SK-N-SH treated with all-trans-retinoic acid at 6 μM for 48 hours (cell line): ENCODE measurements around the gene FAM53A.

Experiments
- ATAC-seq: fragments of 200-7000 bp; cut with Tn5 transposase; 3 replicates; pipeline ENCODE4 v1.9.1; 2020; ENCODE audit warnings: mild to moderate bottlenecking, moderate library complexity
- BACH2 ChIP-seq: fragments of 250-450 bp; sonication (Bioruptor Pico); IDR thresholded peaks from 2 replicates; pipeline ENCODE4 v1.9.0; 2021; ENCODE audit warnings: mild to moderate bottlenecking, borderline replicate concordance
- CSDC2 ChIP-seq: fragments of 250-450 bp; sonication (Bioruptor Pico); IDR thresholded peaks from 2 replicates; pipeline ENCODE4 v1.5.0; 2020; ENCODE audit warnings: mild to moderate bottlenecking, moderate library complexity
- CSRNP3 ChIP-seq: fragments of 250-450 bp; sonication (Bioruptor Pico); IDR thresholded peaks from 2 replicates; pipeline ENCODE4 v1.5.1; 2021; ENCODE audit warnings: mild to moderate bottlenecking, moderate library complexity
- ESRRG ChIP-seq: fragments of 250-450 bp; sonication (Bioruptor Pico); IDR thresholded peaks from 2 replicates; pipeline ENCODE4 v1.6.1; 2021; ENCODE audit warnings: mild to moderate bottlenecking
- GLIS3 ChIP-seq: fragments of 250-450 bp; sonication (Bioruptor Pico); IDR thresholded peaks from 2 replicates; pipeline ENCODE4 v1.5.0; 2020; ENCODE audit warnings: mild to moderate bottlenecking, moderate library complexity
- ISL1 ChIP-seq: fragments of 250-450 bp; sonication (Bioruptor Pico); IDR thresholded peaks from 2 replicates; pipeline ENCODE4 v2.1.2; 2022; ENCODE audit warnings: mild to moderate bottlenecking, moderate library complexity
- OSR1 ChIP-seq: fragments of 250-450 bp; sonication (Bioruptor Pico); IDR thresholded peaks from 2 replicates; pipeline ENCODE4 v1.8.0; 2022; ENCODE audit warnings: moderate library complexity, mild to moderate bottlenecking, inconsistent platforms
- POU6F1 ChIP-seq: fragments of 250-450 bp; sonication (Bioruptor Pico); IDR thresholded peaks from 2 replicates; pipeline ENCODE4 v1.8.0; 2021; ENCODE audit warnings: low read depth, mild to moderate bottlenecking, moderate library complexity, borderline replicate concordance
- PPARA ChIP-seq: fragments of 250-450 bp; sonication (Bioruptor Pico); IDR thresholded peaks from 2 replicates; pipeline ENCODE4 v1.5.0; 2020; ENCODE audit warnings: mild to moderate bottlenecking, borderline replicate concordance
- RARB ChIP-seq: fragments of 250-450 bp; sonication (Bioruptor Pico); IDR thresholded peaks from 2 replicates; pipeline ENCODE4 v1.8.0; 2021; ENCODE audit warnings: mild to moderate bottlenecking, moderate library complexity
- SNAI2 ChIP-seq: fragments of 250-450 bp; sonication (Bioruptor Pico); IDR thresholded peaks from 2 replicates; pipeline ENCODE4 v1.5.0; 2020; ENCODE audit warnings: mild to moderate bottlenecking, moderate library complexity
- TOX ChIP-seq: fragments of 250-450 bp; sonication (Bioruptor Pico); IDR thresholded peaks from 2 replicates; pipeline ENCODE4 v1.8.0; 2021; ENCODE audit warnings: mild to moderate bottlenecking, moderate library complexity, borderline replicate concordance
- ZC3H10 ChIP-seq: fragments of 250-450 bp; sonication (Bioruptor Pico); IDR thresholded peaks from 2 replicates; pipeline ENCODE4 v1.5.1; 2021; ENCODE audit warnings: mild to moderate bottlenecking, moderate library complexity
- ZFP3 ChIP-seq: fragments of 250-450 bp; sonication (Bioruptor Pico); IDR thresholded peaks from 2 replicates; pipeline ENCODE4 v1.5.0; 2020; ENCODE audit warnings: mild to moderate bottlenecking, moderate library complexity
- ZFP30 ChIP-seq: fragments of 450-650 bp; formaldehyde crosslinking; IDR thresholded peaks from 2 replicates; pipeline ENCODE4 v1.5.0; 2022; ENCODE audit warnings: mild to moderate bottlenecking, moderate library complexity
- ZNF565 ChIP-seq: fragments of 450-650 bp; formaldehyde crosslinking; conservative IDR thresholded peaks from 2 replicates; pipeline ENCODE4 v1.5.0; 2020; ENCODE audit warnings: low read depth, mild to moderate bottlenecking, moderate library complexity
- ZNF70 ChIP-seq: fragments of 450-650 bp; formaldehyde crosslinking; IDR thresholded peaks from 2 replicates; pipeline ENCODE4 v1.5.0; 2020; ENCODE audit warnings: mild to moderate bottlenecking, moderate library complexity
- ZNF8 ChIP-seq: fragments of 450-650 bp; formaldehyde crosslinking; IDR thresholded peaks from 2 replicates; pipeline ENCODE4 v1.5.0; 2020; ENCODE audit warnings: mild to moderate bottlenecking, moderate library complexity
- TF ChIP-seq, protein P1 (sequence below): fragments of 250-450 bp; sonication (Bioruptor Pico); IDR thresholded peaks from 2 replicates; pipeline ENCODE4 v1.5.1; 2020; ENCODE audit warnings: low read depth, mild to moderate bottlenecking, moderate library complexity
- TF ChIP-seq, protein P2 (sequence below): fragments of 250-450 bp; sonication (Bioruptor Pico); IDR thresholded peaks from 2 replicates; pipeline ENCODE4 v1.5.0; 2020; ENCODE audit warnings: mild to moderate bottlenecking, moderate library complexity
- TF ChIP-seq, protein P3 (sequence below): fragments of 250-450 bp; sonication (Bioruptor Pico); IDR thresholded peaks from 2 replicates; pipeline ENCODE4 v1.8.0; 2020; ENCODE audit warnings: mild to moderate bottlenecking, moderate library complexity, borderline replicate concordance

FAM53A gene

DNA sequence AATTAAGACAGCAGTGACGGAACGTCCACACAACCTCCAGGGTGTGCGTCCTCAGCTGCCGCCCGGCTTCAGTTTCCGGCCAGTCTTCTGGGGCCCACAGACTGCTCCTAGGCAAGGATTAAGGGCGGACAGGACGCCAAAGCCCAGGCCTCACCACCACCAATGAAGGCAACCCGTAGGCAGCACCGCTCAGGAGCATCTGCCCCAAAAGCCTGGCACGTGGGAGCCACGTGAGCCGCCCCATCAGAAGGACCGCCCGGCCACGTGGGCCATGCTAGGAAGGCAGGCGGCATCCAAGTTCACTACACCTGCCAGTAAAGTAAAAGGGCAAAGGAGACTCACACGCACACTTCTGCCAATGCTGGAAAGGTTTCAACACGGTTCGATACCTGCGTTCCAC is 14.3 kb downstream of the FAM53A start:
- ATAC-seq = no peak
- TF ChIP-seq, protein P1, sequence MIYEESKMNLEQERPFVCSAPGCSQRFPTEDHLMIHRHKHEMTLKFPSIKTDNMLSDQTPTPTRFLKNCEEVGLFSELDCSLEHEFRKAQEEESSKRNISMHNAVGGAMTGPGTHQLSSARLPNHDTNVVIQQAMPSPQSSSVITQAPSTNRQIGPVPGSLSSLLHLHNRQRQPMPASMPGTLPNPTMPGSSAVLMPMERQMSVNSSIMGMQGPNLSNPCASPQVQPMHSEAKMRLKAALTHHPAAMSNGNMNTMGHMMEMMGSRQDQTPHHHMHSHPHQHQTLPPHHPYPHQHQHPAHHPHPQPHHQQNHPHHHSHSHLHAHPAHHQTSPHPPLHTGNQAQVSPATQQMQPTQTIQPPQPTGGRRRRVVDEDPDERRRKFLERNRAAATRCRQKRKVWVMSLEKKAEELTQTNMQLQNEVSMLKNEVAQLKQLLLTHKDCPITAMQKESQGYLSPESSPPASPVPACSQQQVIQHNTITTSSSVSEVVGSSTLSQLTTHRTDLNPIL (CRISPR knock-in tag) = no peak
- no peak for TF ChIP-seq ZFP3 (CRISPR knock-in tag)
- no peak for TF ChIP-seq SNAI2 (CRISPR knock-in tag)
- no peak for TF ChIP-seq ZNF70 (CRISPR knock-in tag)
- no peak for TF ChIP-seq ZNF565
- TF ChIP-seq ISL1 = no peak
- no peak for TF ChIP-seq OSR1
- TF ChIP-seq POU6F1 (CRISPR knock-in tag) = no peak
- TF ChIP-seq, protein P2, sequence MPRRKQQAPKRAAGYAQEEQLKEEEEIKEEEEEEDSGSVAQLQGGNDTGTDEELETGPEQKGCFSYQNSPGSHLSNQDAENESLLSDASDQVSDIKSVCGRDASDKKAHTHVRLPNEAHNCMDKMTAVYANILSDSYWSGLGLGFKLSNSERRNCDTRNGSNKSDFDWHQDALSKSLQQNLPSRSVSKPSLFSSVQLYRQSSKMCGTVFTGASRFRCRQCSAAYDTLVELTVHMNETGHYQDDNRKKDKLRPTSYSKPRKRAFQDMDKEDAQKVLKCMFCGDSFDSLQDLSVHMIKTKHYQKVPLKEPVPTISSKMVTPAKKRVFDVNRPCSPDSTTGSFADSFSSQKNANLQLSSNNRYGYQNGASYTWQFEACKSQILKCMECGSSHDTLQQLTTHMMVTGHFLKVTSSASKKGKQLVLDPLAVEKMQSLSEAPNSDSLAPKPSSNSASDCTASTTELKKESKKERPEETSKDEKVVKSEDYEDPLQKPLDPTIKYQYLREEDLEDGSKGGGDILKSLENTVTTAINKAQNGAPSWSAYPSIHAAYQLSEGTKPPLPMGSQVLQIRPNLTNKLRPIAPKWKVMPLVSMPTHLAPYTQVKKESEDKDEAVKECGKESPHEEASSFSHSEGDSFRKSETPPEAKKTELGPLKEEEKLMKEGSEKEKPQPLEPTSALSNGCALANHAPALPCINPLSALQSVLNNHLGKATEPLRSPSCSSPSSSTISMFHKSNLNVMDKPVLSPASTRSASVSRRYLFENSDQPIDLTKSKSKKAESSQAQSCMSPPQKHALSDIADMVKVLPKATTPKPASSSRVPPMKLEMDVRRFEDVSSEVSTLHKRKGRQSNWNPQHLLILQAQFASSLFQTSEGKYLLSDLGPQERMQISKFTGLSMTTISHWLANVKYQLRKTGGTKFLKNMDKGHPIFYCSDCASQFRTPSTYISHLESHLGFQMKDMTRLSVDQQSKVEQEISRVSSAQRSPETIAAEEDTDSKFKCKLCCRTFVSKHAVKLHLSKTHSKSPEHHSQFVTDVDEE (CRISPR knock-in tag) = no peak
- TF ChIP-seq ZNF8 (CRISPR knock-in tag) = no peak
- no peak for TF ChIP-seq ZC3H10

- TF ChIP-seq, protein P2 (CRISPR knock-in tag) = no peak
- TF ChIP-seq PPARA (no peak), ESRRG (CRISPR knock-in tag) (no peak), ZFP30 (CRISPR knock-in tag) (no peak), CSDC2 (CRISPR knock-in tag) (no peak), TOX (CRISPR knock-in tag) (no peak), RARB (CRISPR knock-in tag) (no peak), CSRNP3 (CRISPR knock-in tag) (no peak), GLIS3 (CRISPR knock-in tag) (no peak), ISL1 (no peak), BACH2 (CRISPR knock-in tag) (no peak)
- TF ChIP-seq, protein P3, sequence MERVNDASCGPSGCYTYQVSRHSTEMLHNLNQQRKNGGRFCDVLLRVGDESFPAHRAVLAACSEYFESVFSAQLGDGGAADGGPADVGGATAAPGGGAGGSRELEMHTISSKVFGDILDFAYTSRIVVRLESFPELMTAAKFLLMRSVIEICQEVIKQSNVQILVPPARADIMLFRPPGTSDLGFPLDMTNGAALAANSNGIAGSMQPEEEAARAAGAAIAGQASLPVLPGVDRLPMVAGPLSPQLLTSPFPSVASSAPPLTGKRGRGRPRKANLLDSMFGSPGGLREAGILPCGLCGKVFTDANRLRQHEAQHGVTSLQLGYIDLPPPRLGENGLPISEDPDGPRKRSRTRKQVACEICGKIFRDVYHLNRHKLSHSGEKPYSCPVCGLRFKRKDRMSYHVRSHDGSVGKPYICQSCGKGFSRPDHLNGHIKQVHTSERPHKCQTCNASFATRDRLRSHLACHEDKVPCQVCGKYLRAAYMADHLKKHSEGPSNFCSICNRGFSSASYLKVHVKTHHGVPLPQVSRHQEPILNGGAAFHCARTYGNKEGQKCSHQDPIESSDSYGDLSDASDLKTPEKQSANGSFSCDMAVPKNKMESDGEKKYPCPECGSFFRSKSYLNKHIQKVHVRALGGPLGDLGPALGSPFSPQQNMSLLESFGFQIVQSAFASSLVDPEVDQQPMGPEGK (CRISPR knock-in tag) = no peak
- ATAC-seq = no peak
These were observed 14.8 kb downstream of the FAM53A start for GRCh38 chr4:1669270-1669669.
